Measurements from ENCODE around the gene AP2A1.
"Not testable (repeated sequence)": the region's sequence is repeated elsewhere in the genome, so short reads cannot be mapped to it uniquely, and the experiment has no call there.

Gene AP2A1

GRCh38 chr19:49808711-49809159 lies 41.9 kb downstream of the AP2A1 start:
- DNase-seq (ENCODE audit: insufficient read length) (peak; percentile 91), FAIRE-seq (peak; percentile 84)
- no peak for TF ChIP-seq TAF1 (IDR thresholded peaks at IDR 0.05; ENCODE audit: borderline replicate concordance, low read depth, low read length)

GRCh38 chr19:49809160-49809940 lies 42.5 kb downstream of the AP2A1 start:
- FAIRE-seq (no peak), DNase-seq (ENCODE audit: insufficient read length) (no peak)
- TF ChIP-seq TAF1 (IDR thresholded peaks at IDR 0.05; ENCODE audit: borderline replicate concordance, low read depth, low read length) = no peak
- TF ChIP-seq POLR2AphosphoS5 (IDR thresholded peaks at IDR 0.05; ENCODE audit: low read depth, low read length) = no peak
- TF ChIP-seq POLR2A (IDR thresholded peaks at IDR 0.05; ENCODE audit: low read depth, low read length) = no peak

GRCh38 chr19:49809941-49810389 lies 43.2 kb downstream of the AP2A1 start:
- DNase-seq (ENCODE audit: insufficient read length) (no peak), FAIRE-seq (no peak)
- TF ChIP-seq POLR2A (IDR thresholded peaks at IDR 0.05; ENCODE audit: low read depth, low read length) (no peak), POLR2AphosphoS5 (IDR thresholded peaks at IDR 0.05; ENCODE audit: low read depth, low read length) (no peak), TAF1 (IDR thresholded peaks at IDR 0.05; ENCODE audit: borderline replicate concordance, low read depth, low read length) (no peak)

- FAIRE-seq (no peak), DNase-seq (ENCODE audit: insufficient read length) (no peak)
- TF ChIP-seq POLR2AphosphoS5 (IDR thresholded peaks at IDR 0.05; ENCODE audit: low read depth, low read length) = no peak
- no peak for TF ChIP-seq TAF1 (IDR thresholded peaks at IDR 0.05; ENCODE audit: borderline replicate concordance, low read depth, low read length)
- TF ChIP-seq POLR2A (IDR thresholded peaks at IDR 0.05; ENCODE audit: low read depth, low read length) = no peak
Measured at GRCh38 chr19:49811328-49811727, 44.5 kb downstream of the AP2A1 start.

GRCh38 chr19:49812452-49812996 lies 45.7 kb downstream of the AP2A1 start:
- FAIRE-seq (peak; percentile 50), DNase-seq (ENCODE audit: insufficient read length) (no peak)
- TF ChIP-seq POLR2A (IDR thresholded peaks at IDR 0.05; ENCODE audit: low read depth, low read length) (no peak), TAF1 (IDR thresholded peaks at IDR 0.05; ENCODE audit: borderline replicate concordance, low read depth, low read length) (no peak), POLR2AphosphoS5 (IDR thresholded peaks at IDR 0.05; ENCODE audit: low read depth, low read length) (no peak)

- FAIRE-seq (peak; percentile 95), DNase-seq (ENCODE audit: insufficient read length) (peak; percentile 81)
- TF ChIP-seq POLR2A (IDR thresholded peaks at IDR 0.05; ENCODE audit: low read depth, low read length) = peak; percentile 57; the same call in 1 of the 2 replicates
- no peak for TF ChIP-seq TAF1 (IDR thresholded peaks at IDR 0.05; ENCODE audit: borderline replicate concordance, low read depth, low read length)
- no peak for TF ChIP-seq POLR2AphosphoS5 (IDR thresholded peaks at IDR 0.05; ENCODE audit: low read depth, low read length)
Measured at GRCh38 chr19:49812997-49813861, 46.4 kb downstream of the AP2A1 start, which contains the start of gene FUZ. Gene FUZ, minus strand, starts transcription at chr19:49813292. Its CDS starts 186 bp downstream, at chr19:49813106.

- FAIRE-seq = no peak
- TF ChIP-seq TAF1 (IDR thresholded peaks at IDR 0.05; ENCODE audit: borderline replicate concordance, low read depth, low read length) (no peak), POLR2A (IDR thresholded peaks at IDR 0.05; ENCODE audit: low read depth, low read length) (no peak), POLR2AphosphoS5 (IDR thresholded peaks at IDR 0.05; ENCODE audit: low read depth, low read length) (no peak)
- DNase-seq (ENCODE audit: insufficient read length) = no peak
Measured at GRCh38 chr19:49814010-49814409, 47.2 kb downstream of the AP2A1 start.

GRCh38 chr19:49816590-49816989 lies 49.8 kb downstream of the AP2A1 start:
- FAIRE-seq = no peak
- TF ChIP-seq POLR2AphosphoS5 (IDR thresholded peaks at IDR 0.05; ENCODE audit: low read depth, low read length) (no peak), TAF1 (IDR thresholded peaks at IDR 0.05; ENCODE audit: borderline replicate concordance, low read depth, low read length) (no peak), POLR2A (IDR thresholded peaks at IDR 0.05; ENCODE audit: low read depth, low read length) (no peak)
- DNase-seq (ENCODE audit: insufficient read length) = no peak

GRCh38 chr19:49817964-49818648 lies 51.3 kb downstream of the AP2A1 start, which contains the start of gene MED25:
Gene MED25, plus strand, starts transcription at chr19:49818289. Its CDS starts 53 bp downstream, at chr19:49818342.
- TF ChIP-seq POLR2A (IDR thresholded peaks at IDR 0.05; ENCODE audit: low read depth, low read length) = peak; percentile 72
- peak; percentile 70; the same call in 1 of the 2 replicates for TF ChIP-seq POLR2AphosphoS5 (IDR thresholded peaks at IDR 0.05; ENCODE audit: low read depth, low read length)
- no peak for TF ChIP-seq TAF1 (IDR thresholded peaks at IDR 0.05; ENCODE audit: borderline replicate concordance, low read depth, low read length)
- FAIRE-seq = peak; percentile 87
- peak; percentile 92 for DNase-seq (ENCODE audit: insufficient read length)

- TF ChIP-seq POLR2AphosphoS5 (IDR thresholded peaks at IDR 0.05; ENCODE audit: low read depth, low read length) (no peak), POLR2A (IDR thresholded peaks at IDR 0.05; ENCODE audit: low read depth, low read length) (no peak), TAF1 (IDR thresholded peaks at IDR 0.05; ENCODE audit: borderline replicate concordance, low read depth, low read length) (no peak)
- DNase-seq (ENCODE audit: insufficient read length) (no peak), FAIRE-seq (no peak)
Measured at GRCh38 chr19:49818649-49819370, 52.0 kb downstream of the AP2A1 start.

- DNase-seq (ENCODE audit: insufficient read length); FAIRE-seq: not testable (repeated sequence)
Measured at GRCh38 chr19:49819452-49820115, 52.8 kb downstream of the AP2A1 start.

Measured in GM12892 (cell line).